ENCODE data around the gene GRID1. TPM values are rescaled to one million over a fixed set of nuclear protein-coding genes. Genes with fewer than 3 reads are reported as not detected.

GRID1 gene
- total and polyA plus RNA-seq, 10 of the 15 experiments (the other 5 are each of a cell fraction or from before 2014, with no cell fraction given) = 0.04 to 0.62 (median 0.08) TPM; not detected in 5

- no TSS peak for BruUV-seq (replicated peaks)
- H3K27me3 ChIP-seq (replicated peaks in 1 of 2; ENCODE audit: control insufficient read depth in 2 of 2, insufficient read depth in 2 of 2, low read length in 1 of 2) = peaks cover 3 to 5% of the 10 kb centered on the region in 2 experiments; a peak in 3 of 4 replicates
- ChIA-PET CTCF (no interaction called here), POLR2A (no interaction called here), SMC1A (ENCODE audit: uncharacterized antibody, unreplicated experiment) (interaction anchor here (1.1 kb wide), 1 partner anchor 22 kb away, joined by 3 read pairs; no protein-coding TSS in a partner anchor), RAD21 (ENCODE audit: unreplicated experiment) (interaction anchor here (1.2 kb wide), 1 partner anchor 215 kb away, joined by 3 read pairs; no protein-coding TSS in a partner anchor)
- no peak overlapping the region for H3K4me2 ChIP-seq (ENCODE audit: control insufficient read depth, insufficient read depth)
- H3K4me1 ChIP-seq (ENCODE audit: control insufficient read depth, insufficient read depth, low read length) = no peaks in the 10 kb centered on the region; the same call in 1 of the 2 replicates
- in situ Hi-C loops (cut with MboI) (loop anchor here (5.0 to 10.0 kb wide), 2 partner anchors 826 to 1444 kb away; no protein-coding TSS in a partner anchor), intact Hi-C loops (cut with micrococcal nuclease; ENCODE audit: unreplicated experiment) (loop anchor here (5.0 to 10.0 kb wide), 2 partner anchors 586 to 824 kb away; no protein-coding TSS in a partner anchor)
- 50% methylated on average over 7 of the region's 7 CpGs for WGBS (ENCODE audit: insufficient coverage, insufficient replicate concordance, low lambda C conversion rate, missing lambda C conversion rate)
- H2AFZ ChIP-seq (ENCODE audit: control insufficient read depth, low read depth, low read length) = no peak overlapping the region
- H3K9me3 ChIP-seq (replicated peaks; ENCODE audit: control insufficient read depth, insufficient read depth, low read length) = no peaks in the 10 kb centered on the region
- no peak overlapping the region for H3K27ac ChIP-seq (ENCODE audit: control insufficient read depth, insufficient read depth)
- no peaks in the 10 kb centered on the region for H3K79me2 ChIP-seq (ENCODE audit: control insufficient read depth, insufficient read depth, low read length)
- no peak for ATAC-seq
- H3K4me3 ChIP-seq = no peak overlapping the region
- FAIRE-seq = no peak
- H4K20me1 ChIP-seq (ENCODE audit: control insufficient read depth, insufficient read depth) = peaks cover 4% of the 10 kb centered on the region; the same call in 1 of the 2 replicates
- H3K9ac ChIP-seq (ENCODE audit: control insufficient read depth, insufficient read depth, low read length) = no peak overlapping the region
- DNase-seq (ENCODE audit: low read depth, low spot score) = no peak
- H3K36me3 ChIP-seq (ENCODE audit: control insufficient read depth in 2 of 2, insufficient read depth in 2 of 2, low read length in 1 of 2) = peaks cover 0 to 1% of the 10 kb centered on the region in 2 experiments; a peak in 1 of 4 replicates
- no peak for TF ChIP-seq BHLHE40 (IDR thresholded peaks at IDR 0.05; ENCODE audit: borderline replicate concordance in 1 of 2, low read depth in 2 of 2, low read length in 1 of 2)
- TF ChIP-seq POU2F2 (IDR thresholded peaks at IDR 0.05; ENCODE audit: borderline replicate concordance, low read depth, low read length) = no peak
- no peak for TF ChIP-seq USF1 (IDR thresholded peaks at IDR 0.05; ENCODE audit: borderline replicate concordance, extremely low read length, insufficient read depth, low read depth, low read length)
- no peak for TF ChIP-seq SUZ12 (IDR thresholded peaks at IDR 0.05; ENCODE audit: unreplicated experiment)
- TF ChIP-seq TAF1 (IDR thresholded peaks at IDR 0.05; ENCODE audit: borderline replicate concordance, low read depth, low read length) = no peak
- no peak for TF ChIP-seq GABPA (IDR thresholded peaks at IDR 0.05; ENCODE audit: low read depth)
- TF ChIP-seq STAT1 (conservative IDR thresholded peaks at IDR 0.05) = no peak
- no peak for TF ChIP-seq NFYB (IDR thresholded peaks at IDR 0.05; ENCODE audit: insufficient read depth, low read depth, low read length)
- no peak for TF ChIP-seq ZZZ3 (IDR thresholded peaks at IDR 0.05; ENCODE audit: control insufficient read depth, insufficient read length, low read depth)
- TF ChIP-seq, protein P1, sequence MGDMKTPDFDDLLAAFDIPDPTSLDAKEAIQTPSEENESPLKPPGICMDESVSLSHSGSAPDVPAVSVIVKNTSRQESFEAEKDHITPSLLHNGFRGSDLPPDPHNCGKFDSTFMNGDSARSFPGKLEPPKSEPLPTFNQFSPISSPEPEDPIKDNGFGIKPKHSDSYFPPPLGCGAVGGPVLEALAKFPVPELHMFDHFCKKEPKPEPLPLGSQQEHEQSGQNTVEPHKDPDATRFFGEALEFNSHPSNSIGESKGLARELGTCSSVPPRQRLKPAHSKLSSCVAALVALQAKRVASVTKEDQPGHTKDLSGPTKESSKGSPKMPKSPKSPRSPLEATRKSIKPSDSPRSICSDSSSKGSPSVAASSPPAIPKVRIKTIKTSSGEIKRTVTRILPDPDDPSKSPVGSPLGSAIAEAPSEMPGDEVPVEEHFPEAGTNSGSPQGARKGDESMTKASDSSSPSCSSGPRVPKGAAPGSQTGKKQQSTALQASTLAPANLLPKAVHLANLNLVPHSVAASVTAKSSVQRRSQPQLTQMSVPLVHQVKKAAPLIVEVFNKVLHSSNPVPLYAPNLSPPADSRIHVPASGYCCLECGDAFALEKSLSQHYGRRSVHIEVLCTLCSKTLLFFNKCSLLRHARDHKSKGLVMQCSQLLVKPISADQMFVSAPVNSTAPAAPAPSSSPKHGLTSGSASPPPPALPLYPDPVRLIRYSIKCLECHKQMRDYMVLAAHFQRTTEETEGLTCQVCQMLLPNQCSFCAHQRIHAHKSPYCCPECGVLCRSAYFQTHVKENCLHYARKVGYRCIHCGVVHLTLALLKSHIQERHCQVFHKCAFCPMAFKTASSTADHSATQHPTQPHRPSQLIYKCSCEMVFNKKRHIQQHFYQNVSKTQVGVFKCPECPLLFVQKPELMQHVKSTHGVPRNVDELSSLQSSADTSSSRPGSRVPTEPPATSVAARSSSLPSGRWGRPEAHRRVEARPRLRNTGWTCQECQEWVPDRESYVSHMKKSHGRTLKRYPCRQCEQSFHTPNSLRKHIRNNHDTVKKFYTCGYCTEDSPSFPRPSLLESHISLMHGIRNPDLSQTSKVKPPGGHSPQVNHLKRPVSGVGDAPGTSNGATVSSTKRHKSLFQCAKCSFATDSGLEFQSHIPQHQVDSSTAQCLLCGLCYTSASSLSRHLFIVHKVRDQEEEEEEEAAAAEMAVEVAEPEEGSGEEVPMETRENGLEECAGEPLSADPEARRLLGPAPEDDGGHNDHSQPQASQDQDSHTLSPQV (IDR thresholded peaks at IDR 0.05) = no peak
These were observed 4.5 kb upstream of the GRID1 start for GRCh38 chr10:86371116-86371515.
